ENCODE results near the gene ZNF865.

- TF ChIP-seq YY1 (IDR thresholded peaks at IDR 0.05; ENCODE audit: insufficient read depth, insufficient read length) (no peak), SUZ12 (IDR thresholded peaks at IDR 0.05; ENCODE audit: extremely low read depth, insufficient read depth, insufficient read length) (no peak)
Observed at GRCh38 chr19:55599468-55599841, 6.0 kb upstream of the ZNF865 start, which contains the start of gene FIZ1.

All from NT2/D1 (cell line).